K562 (cell line): Measurements from ENCODE around the gene HSD11B2. TPM values are rescaled to one million over a fixed set of nuclear protein-coding genes. Genes with fewer than 3 reads are reported as not detected.

Experiments used
- ATAC-seq: fragments of 200-7000 bp; cut with Tn5 transposase; 3 replicates; pipeline ENCODE4 v1.9.1; 2020; ENCODE audit warnings: moderate library complexity
- BruUV-seq: library from RNA; stranded (reverse); fragments of 400-500 nt; replicated peaks from 2 replicates; lab custom pipeline; 2021; lab: Mats Ljungman, UMichigan
- CTCF ChIA-PET: fragments of 300-600 bp; formaldehyde crosslinking; extraction: SDS; loops from one replicate; lab custom pipeline; 2021; ENCODE audit warnings: low intra/inter-chr PET ratio; lab: Yijun Ruan, JAX
- POLR2A ChIA-PET: fragments of 300-600, 350-650 bp; sonication (Branson Sonifier 250); formaldehyde crosslinking; extraction: SDS; loops from one replicate; lab custom pipeline; 2021; ENCODE audit warnings: antibody characterized with exemption, inconsistent platforms; lab: Yijun Ruan, JAX
- DNase-seq, 4 experiments: peaks; one replicate each; pipeline versions ENCODE4 v3.0.0 to v3.0.0-alpha.2; 2011 to 2018; ENCODE audit warnings: low spot score in 3 of 4, mixed read lengths in 3 of 4; ENCODE audit errors: extremely low read depth in 1 of 4
- FAIRE-seq: peaks from 2 replicates; lab custom pipeline; 2011; peaks lifted over from hg19 to GRCh38; lab: Jason Lieb, UNC
- H2AFZ ChIP-seq: 2 replicates; pipeline ENCODE4 v1.6.0; 2011; ENCODE audit warnings: low read depth, low read length, control low read depth, inconsistent platforms
- H3K27ac ChIP-seq: fragments of 200-600 bp; 3 replicates; pipeline ENCODE4 v1.8.0; 2011; ENCODE audit warnings: low read depth, mild to moderate bottlenecking, control low read depth, inconsistent platforms, low read length, moderate library complexity, mixed read lengths; ENCODE audit errors: extremely low read depth
- H3K27me3 ChIP-seq, 2 experiments: fragments of 300-600 bp in 1 of 2; 2 replicates in 1 of 2; 3 replicates in 1 of 2; pipeline versions ENCODE4 v1.6.0 to v1.8.0; 2011; ENCODE audit warnings: inconsistent platforms in 2 of 2, low read length in 2 of 2, mild to moderate bottlenecking in 1 of 2, mixed read lengths in 1 of 2, moderate library complexity in 1 of 2; ENCODE audit not compliant: control insufficient read depth in 2 of 2, insufficient read depth in 2 of 2
- H3K36me3 ChIP-seq: fragments of 300-600 bp; 3 replicates; pipeline ENCODE4 v1.8.0; 2011; ENCODE audit warnings: mild to moderate bottlenecking, low read length, inconsistent platforms; ENCODE audit not compliant: control insufficient read depth, insufficient read depth
- H3K4me1 ChIP-seq, 2 experiments: fragments of 200-600 bp in 1 of 2; replicated peaks in 1 of 2; 2 replicates in 1 of 2; 3 replicates in 1 of 2; pipeline versions ENCODE4 v1.5.1 to v1.8.0; 2011; ENCODE audit warnings: inconsistent platforms in 2 of 2, low read length in 2 of 2, mild to moderate bottlenecking in 1 of 2, mixed read lengths in 1 of 2, moderate library complexity in 1 of 2; ENCODE audit not compliant: control insufficient read depth in 2 of 2, insufficient read depth in 2 of 2
- H3K4me2 ChIP-seq: 2 replicates; pipeline ENCODE4 v1.6.1; 2011; ENCODE audit warnings: low read length, control low read depth, inconsistent platforms, mixed read lengths; ENCODE audit not compliant: insufficient read depth
- H3K4me3 ChIP-seq: fragments of 200-600 bp; sonication (generic), shearing (Covaris generic); 2 replicates; pipeline ENCODE4 v1.5.1; 2016; ENCODE audit warnings: control low read depth, inconsistent platforms
- H3K79me2 ChIP-seq: fragments of 200-600 bp; 3 replicates; pipeline ENCODE4 v1.8.0; 2011; ENCODE audit warnings: low read length, inconsistent platforms; ENCODE audit not compliant: control insufficient read depth, insufficient read depth
- H3K9ac ChIP-seq, 2 experiments: 2 replicates each; pipeline versions ENCODE4 v1.6.0 to v1.6.1; 2011; ENCODE audit warnings: low read depth in 2 of 2, low read length in 2 of 2, control low read depth in 1 of 2, inconsistent platforms in 1 of 2, mild to moderate bottlenecking in 1 of 2, mixed read lengths in 1 of 2; ENCODE audit not compliant: insufficient read depth in 1 of 2
- H3K9me1 ChIP-seq: one replicate; pipeline ENCODE4 v1.6.0; 2011; ENCODE audit warnings: inconsistent platforms, mild to moderate bottlenecking, low read length, moderate library complexity; ENCODE audit not compliant: control insufficient read depth, insufficient read depth
- H3K9me3 ChIP-seq: replicated peaks from 2 replicates; pipeline ENCODE4 v1.5.1; 2011; ENCODE audit warnings: low read depth, low read length, inconsistent platforms; ENCODE audit not compliant: control insufficient read depth, insufficient read depth
- H4K20me1 ChIP-seq: replicated peaks from 2 replicates; pipeline ENCODE4 v1.6.1; 2011; ENCODE audit warnings: low read length, inconsistent platforms, mixed read lengths; ENCODE audit not compliant: control insufficient read depth, insufficient read depth
- CBX5 ChIP-seq: IDR thresholded peaks from 2 replicates; pipeline ENCODE4 v1.6.1; 2014; ENCODE audit warnings: low read depth, borderline replicate concordance
- ETV6 ChIP-seq, 3 experiments: fragments of 150-350 bp in 1 of 3; sonication (generic) in 1 of 3; formaldehyde crosslinking in 1 of 3; IDR thresholded peaks; 2 replicates each; pipeline versions ENCODE4 v1.6.1 to v1.8.0; 2014 to 2022; ENCODE audit warnings: borderline replicate concordance in 2 of 3, low read depth in 2 of 3, antibody characterized with exemption in 1 of 3, low read length in 1 of 3, mild to moderate bottlenecking in 1 of 3, missing genetic modification reagents in 1 of 3
- FOXA1 ChIP-seq: fragments of 450-650 bp; IDR thresholded peaks from 2 replicates; pipeline ENCODE4 v1.6.1; 2016; ENCODE audit warnings: mild to moderate bottlenecking, borderline replicate concordance
- HDAC1 ChIP-seq, 2 experiments: fragments of 450-650 bp; IDR thresholded peaks; 2 replicates each; pipeline ENCODE4 v1.6.1; 2016 to 2017; ENCODE audit warnings: inconsistent platforms in 1 of 2, mild to moderate bottlenecking in 1 of 2, moderate library complexity in 1 of 2
- NFE2 ChIP-seq: IDR thresholded peaks from 2 replicates; pipeline ENCODE4 v1.6.1; 2014; ENCODE audit warnings: antibody characterized with exemption, low read depth
- POLR3A ChIP-seq: IDR thresholded peaks from 2 replicates; pipeline ENCODE4 v1.6.1; 2011; ENCODE audit warnings: borderline replicate concordance, mild to moderate bottlenecking, moderate library complexity; ENCODE audit not compliant: insufficient read length, insufficient read depth; ENCODE audit errors: extremely low read depth
- PURB ChIP-seq: sonication (generic); formaldehyde crosslinking; IDR thresholded peaks from 2 replicates; pipeline ENCODE4 v1.9.0; 2021; ENCODE audit warnings: low read depth, mild to moderate bottlenecking, missing genetic modification reagents
- RBM39 ChIP-seq: fragments of 200-400 bp; formaldehyde crosslinking; optimal IDR thresholded peaks from 2 replicates; pipeline ENCODE3; 2018; ENCODE audit warnings: low read depth, low read length
- SMARCC2 ChIP-seq: fragments of 450-650 bp; IDR thresholded peaks from 2 replicates; pipeline ENCODE4 v1.6.1; 2017; ENCODE audit warnings: antibody characterized with exemption, moderate library complexity, mild to moderate bottlenecking, low read depth
- TAF9B ChIP-seq: fragments of 450-650 bp; IDR thresholded peaks from 2 replicates; pipeline ENCODE4 v1.6.1; 2018; ENCODE audit warnings: mild to moderate bottlenecking; ENCODE audit not compliant: partially characterized antibody
- ZNF134 ChIP-seq: fragments of 250-450 bp; sonication (Bioruptor Pico); conservative IDR thresholded peaks from 2 replicates; pipeline ENCODE4 v1.4.0; 2020
- ZNF586 ChIP-seq: fragments of 450-650 bp; formaldehyde crosslinking; conservative IDR thresholded peaks from 2 replicates; pipeline ENCODE4 v1.4.0; 2020; ENCODE audit warnings: mild to moderate bottlenecking, moderate library complexity
- WGBS: fragments of 100-300 bp; shearing (Covaris generic); methylation state at CpG from one replicate; pipeline ENCODE4 v1.1.6; 2016; ENCODE audit warnings: low coverage, mixed read lengths; ENCODE audit not compliant: insufficient coverage; ENCODE audit errors: missing lambda C conversion rate; 5-methylcytosine and 5-hydroxymethylcytosine counted together
- in situ Hi-C: fragments of 300-500 bp; cut with MboI; formaldehyde crosslinking; loops from 4 replicates; pipeline ENCODE4 v1.15.0; 2018; ENCODE audit warnings: inconsistent platforms, mixed read lengths
- intact Hi-C: fragments of 100-400 bp; cut with micrococcal nuclease; formaldehyde crosslinking; loops from 2 replicates; pipeline ENCODE4 v1.14.2; 2022
- polyA plus RNA-seq, 8 experiments: library from polyadenylated mRNA; depleted of rRNA in 4 of 8; stranded (reverse) in 5 of 8; unstranded in 3 of 8; fragments of >200 nt; fragmentation: Nextera tagmentation in 2 of 8; fragmentation: Illumina TruSeq in 1 of 8; extraction: Ambion mirVana in 2 of 8; extraction: Trizol in 1 of 8; gene quantifications; 2 replicates each; pipeline versions ENCODE4 v1.2.1 to v1.2.3, GENCODE V29; 2011 to 2014; ENCODE audit warnings: inconsistent platforms in 1 of 8, missing spikeins in 1 of 8
- total RNA-seq, 7 experiments: library from RNA; depleted of rRNA in 6 of 7; stranded (reverse); fragments of >200 nt in 6 of 7; fragmentation: Illumina TruSeq in 2 of 7; extraction: Trizol in 2 of 7; gene quantifications; 2 replicates each; pipeline versions ENCODE4 v1.2.1 to v1.2.3, GENCODE V29; 2011 to 2021; ENCODE audit warnings: low replicate concordance in 1 of 7
- TF ChIP-seq, protein P1 (sequence below), 2 experiments: fragments of 450-650 bp; formaldehyde crosslinking in 1 of 2; IDR thresholded peaks; 2 replicates each; pipeline versions ENCODE4 v1.4.0 to v1.6.1; 2014 to 2020; ENCODE audit warnings: mild to moderate bottlenecking in 2 of 2, borderline replicate concordance in 1 of 2, low read depth in 1 of 2

The HSD11B2 gene
- total and polyA plus RNA-seq, 9 of the 15 experiments (the other 6 are each of a cell fraction or from before 2014, with no cell fraction given), result 0.08 to 2.0 (median 0.79) TPM

DNA sequence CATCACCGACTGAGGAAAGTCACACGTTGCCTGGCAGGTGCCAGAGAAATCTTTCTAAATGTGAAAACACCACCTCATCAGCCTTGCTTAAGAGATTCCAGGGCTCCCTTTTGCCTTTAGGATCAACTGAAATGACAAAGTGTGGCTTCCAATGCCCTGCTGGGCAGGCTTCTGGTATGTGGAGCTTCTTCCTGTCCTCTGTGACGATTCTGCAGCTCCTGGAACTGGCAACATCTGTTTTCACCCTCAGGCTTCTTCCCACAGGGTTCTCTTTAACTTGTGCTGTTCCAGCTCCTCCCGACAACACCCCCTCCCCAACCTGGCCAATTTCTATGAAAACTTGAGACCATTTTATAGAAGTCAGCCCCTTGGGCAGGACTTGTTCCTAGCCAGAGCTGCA, 9.9 kb upstream of the HSD11B2 start:
- H3K4me3 ChIP-seq, result no peak overlapping the region
- in situ Hi-C loops (loop anchor here (25.0 kb wide), 1 partner anchor 459 kb away; the partner anchor contains the start of gene CES3), intact Hi-C loops (loop anchor here (10.0 kb wide), 1 partner anchor 94 kb away; no protein-coding TSS in a partner anchor)
- ChIA-PET CTCF (no interaction called here), POLR2A (interaction anchor here (0.6 kb wide), 2 partner anchors 45 to 240 kb away, joined by 3 to 5 read pairs; partner anchors contain the start of gene PARD6A)
- no peak overlapping the region for H3K4me2 ChIP-seq
- 1% methylated on average over 4 of the region's 4 CpGs for WGBS
- peaks cover 2 to 6% of the 10 kb centered on the region in 2 experiments; a peak in 4 of 5 replicates for H3K4me1 ChIP-seq
- H3K79me2 ChIP-seq, result no peaks in the 10 kb centered on the region
- no peak overlapping the region for H3K27ac ChIP-seq
- H2AFZ ChIP-seq, result no peak overlapping the region
- DNase-seq (no peak), ATAC-seq (no peak), FAIRE-seq (no peak)
- H3K9ac ChIP-seq, result no peak overlapping the region
- H3K9me3 ChIP-seq, result no peaks in the 10 kb centered on the region
- peaks cover 15 to 29% of the 10 kb centered on the region in 2 experiments for H3K27me3 ChIP-seq
- no peaks in the 10 kb centered on the region for H3K9me1 ChIP-seq
- BruUV-seq, result no TSS peak
- no peaks in the 10 kb centered on the region; the same call in 1 of the 2 replicates for H4K20me1 ChIP-seq
- no peaks in the 10 kb centered on the region for H3K36me3 ChIP-seq
- TF ChIP-seq ZNF134 (CRISPR knock-in tag), result no peak
- TF ChIP-seq POLR3A, result no peak
- TF ChIP-seq TAF9B, result no peak
- no peak for TF ChIP-seq ETV6 (IDR thresholded peaks at IDR 0.05; ENCODE audit: borderline replicate concordance in 1 of 2, low read depth in 2 of 2, low read length in 1 of 2)
- TF ChIP-seq ETV6 (CRISPR knock-in tag; IDR thresholded peaks at IDR 0.05; ENCODE audit: borderline replicate concordance), result no peak
- no peak for TF ChIP-seq FOXA1
- no peak for TF ChIP-seq NFE2
- TF ChIP-seq PURB (CRISPR knock-in tag), result no peak
- no peak for TF ChIP-seq HDAC1 (IDR thresholded peaks at IDR 0.05)
- TF ChIP-seq, protein P1, sequence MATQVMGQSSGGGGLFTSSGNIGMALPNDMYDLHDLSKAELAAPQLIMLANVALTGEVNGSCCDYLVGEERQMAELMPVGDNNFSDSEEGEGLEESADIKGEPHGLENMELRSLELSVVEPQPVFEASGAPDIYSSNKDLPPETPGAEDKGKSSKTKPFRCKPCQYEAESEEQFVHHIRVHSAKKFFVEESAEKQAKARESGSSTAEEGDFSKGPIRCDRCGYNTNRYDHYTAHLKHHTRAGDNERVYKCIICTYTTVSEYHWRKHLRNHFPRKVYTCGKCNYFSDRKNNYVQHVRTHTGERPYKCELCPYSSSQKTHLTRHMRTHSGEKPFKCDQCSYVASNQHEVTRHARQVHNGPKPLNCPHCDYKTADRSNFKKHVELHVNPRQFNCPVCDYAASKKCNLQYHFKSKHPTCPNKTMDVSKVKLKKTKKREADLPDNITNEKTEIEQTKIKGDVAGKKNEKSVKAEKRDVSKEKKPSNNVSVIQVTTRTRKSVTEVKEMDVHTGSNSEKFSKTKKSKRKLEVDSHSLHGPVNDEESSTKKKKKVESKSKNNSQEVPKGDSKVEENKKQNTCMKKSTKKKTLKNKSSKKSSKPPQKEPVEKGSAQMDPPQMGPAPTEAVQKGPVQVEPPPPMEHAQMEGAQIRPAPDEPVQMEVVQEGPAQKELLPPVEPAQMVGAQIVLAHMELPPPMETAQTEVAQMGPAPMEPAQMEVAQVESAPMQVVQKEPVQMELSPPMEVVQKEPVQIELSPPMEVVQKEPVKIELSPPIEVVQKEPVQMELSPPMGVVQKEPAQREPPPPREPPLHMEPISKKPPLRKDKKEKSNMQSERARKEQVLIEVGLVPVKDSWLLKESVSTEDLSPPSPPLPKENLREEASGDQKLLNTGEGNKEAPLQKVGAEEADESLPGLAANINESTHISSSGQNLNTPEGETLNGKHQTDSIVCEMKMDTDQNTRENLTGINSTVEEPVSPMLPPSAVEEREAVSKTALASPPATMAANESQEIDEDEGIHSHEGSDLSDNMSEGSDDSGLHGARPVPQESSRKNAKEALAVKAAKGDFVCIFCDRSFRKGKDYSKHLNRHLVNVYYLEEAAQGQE (IDR thresholded peaks at IDR 0.05; ENCODE audit: borderline replicate concordance), result no peak
- TF ChIP-seq, protein P1 (CRISPR knock-in tag; IDR thresholded peaks at IDR 0.05; ENCODE audit: low read depth), result no peak
- no peak for TF ChIP-seq SMARCC2
- TF ChIP-seq RBM39, result no peak
- TF ChIP-seq CBX5, result no peak
- TF ChIP-seq ZNF586 (CRISPR knock-in tag), result no peak
